NCI-H187 treated with DMSO at 0.1 percent for 48 hours (cell line): ENCODE data around the gene PBX1.

Source experiments
- DNase-seq: peaks from one replicate; lab custom pipeline; 2025; lab: John Stamatoyannopoulos, UW

The PBX1 gene

DNA sequence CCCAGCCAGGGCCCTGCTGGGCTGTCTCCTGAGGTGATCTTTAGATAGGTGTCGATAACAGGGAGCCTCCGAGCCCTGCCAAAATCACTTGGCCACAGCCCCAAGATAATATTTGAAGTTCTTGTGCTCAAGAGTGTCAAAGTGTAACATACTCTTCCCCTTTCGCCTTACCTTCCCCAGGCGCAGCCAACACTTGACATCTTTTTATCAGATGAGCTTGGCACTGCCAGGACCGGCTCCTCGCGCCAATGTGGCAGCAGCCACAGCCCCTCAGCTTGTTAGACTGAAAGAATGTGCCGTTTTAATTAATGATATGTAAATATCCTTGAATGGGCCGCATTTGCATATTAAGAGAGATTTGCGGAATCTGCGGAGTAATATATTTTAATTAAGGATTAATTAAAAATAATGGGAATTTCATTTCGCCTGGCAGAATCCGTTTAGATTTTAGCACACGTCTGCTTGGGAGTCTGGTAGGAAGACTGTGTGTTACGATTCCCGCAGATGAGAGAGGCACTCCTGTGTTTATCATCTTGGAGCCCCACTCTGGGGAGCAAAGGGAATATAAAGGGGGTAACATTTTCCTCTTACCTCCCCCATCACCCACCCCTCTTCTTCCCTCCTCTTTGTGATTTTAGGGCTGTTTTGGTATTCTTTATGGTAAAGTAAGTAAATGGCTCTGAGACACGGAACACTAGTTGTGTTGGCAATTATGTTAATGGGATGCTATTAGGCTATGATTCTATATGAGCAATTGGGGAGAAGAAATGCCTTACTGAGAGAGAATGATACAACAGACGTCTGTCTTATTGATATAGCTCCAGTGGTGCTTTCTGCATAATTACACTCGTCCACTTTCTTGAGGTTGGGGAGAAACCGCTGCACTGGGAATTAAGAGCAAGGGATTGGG is 109.8 kb downstream of the PBX1 start:
- DNase-seq, result no peak

DNA sequence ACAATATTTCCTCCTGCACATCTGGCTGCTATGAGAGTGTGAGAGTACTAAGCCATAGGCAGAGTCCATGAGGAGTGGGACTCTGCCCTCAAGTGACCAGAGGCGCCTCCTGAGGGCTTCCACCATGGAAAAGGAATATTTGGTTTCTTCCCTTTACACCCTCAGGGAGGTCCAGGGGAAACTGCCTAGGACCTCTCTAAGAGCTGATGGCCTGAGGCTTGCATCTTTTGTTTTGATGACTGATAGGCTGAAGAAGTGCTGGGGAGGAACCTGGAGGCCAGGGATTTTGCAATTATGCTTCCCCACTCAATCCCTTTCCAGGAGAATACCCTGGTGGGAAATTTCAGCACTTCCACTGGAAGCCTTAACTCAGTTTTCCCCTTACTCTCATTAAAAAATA is 111.0 kb downstream of the PBX1 start:
- no peak for DNase-seq

- DNase-seq, result no peak
Observed at GRCh38 chr1:164670786-164671185, 111.8 kb downstream of the PBX1 start.

- no peak for DNase-seq
Observed at GRCh38 chr1:164671323-164671965, 112.5 kb downstream of the PBX1 start.

- DNase-seq, result no peak
Observed at GRCh38 chr1:164671966-164672571, 113.1 kb downstream of the PBX1 start.

GRCh38 chr1:164672588-164672987 is 113.6 kb downstream of the PBX1 start:
- no peak for DNase-seq

GRCh38 chr1:164673584-164674214 is 114.7 kb downstream of the PBX1 start:
- no peak for DNase-seq

DNA sequence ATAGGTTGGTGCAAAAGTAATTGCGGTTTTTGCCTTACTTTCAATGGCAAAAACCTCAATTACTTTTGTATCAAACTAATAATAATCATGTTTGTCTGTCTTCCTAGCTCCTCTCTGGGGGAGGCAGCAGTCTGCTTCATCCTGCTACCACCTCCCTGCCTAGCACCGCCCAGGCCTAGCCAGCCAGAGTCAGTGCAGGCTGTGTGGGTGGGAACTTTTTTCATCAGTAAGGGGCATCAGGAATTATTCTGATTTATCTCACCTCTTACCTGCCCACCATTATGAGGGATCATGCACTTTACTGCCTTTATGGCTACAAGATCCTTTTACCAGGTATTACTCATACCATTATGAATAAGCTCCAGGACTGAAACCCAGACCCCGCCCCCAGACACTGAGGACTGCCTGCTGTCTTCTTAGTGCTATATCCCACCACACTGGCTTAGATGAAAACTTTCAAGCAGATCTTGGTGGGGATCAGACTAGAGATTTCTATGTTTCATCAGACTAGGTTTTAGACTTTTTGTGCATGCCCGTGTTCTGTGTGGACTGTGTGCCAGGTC is 116.4 kb downstream of the PBX1 start:
- DNase-seq, result no peak

- no peak for DNase-seq
Observed at GRCh38 chr1:164678136-164678700, 119.2 kb downstream of the PBX1 start.

- no peak for DNase-seq
Observed at GRCh38 chr1:164682570-164682969, 123.6 kb downstream of the PBX1 start.

DNA sequence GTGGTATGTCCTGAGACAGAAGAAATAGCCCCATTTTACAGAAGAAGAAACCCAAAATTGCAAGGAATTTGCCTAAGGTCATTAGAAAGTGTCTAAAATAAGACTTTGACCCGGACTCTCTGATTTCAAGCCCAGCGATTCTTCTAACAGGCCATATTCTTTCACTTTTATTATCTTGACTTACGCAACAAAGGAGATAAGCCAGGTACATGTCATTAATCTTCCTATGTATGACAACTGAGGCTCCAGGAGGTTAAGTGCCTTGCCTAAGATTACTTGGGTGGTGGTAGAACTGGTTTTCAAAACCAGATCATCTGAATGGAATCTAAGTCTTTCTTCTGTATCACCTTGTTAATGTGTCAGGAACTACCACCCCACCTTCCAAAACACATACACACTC is 124.3 kb downstream of the PBX1 start:
- DNase-seq, result no peak

DNA sequence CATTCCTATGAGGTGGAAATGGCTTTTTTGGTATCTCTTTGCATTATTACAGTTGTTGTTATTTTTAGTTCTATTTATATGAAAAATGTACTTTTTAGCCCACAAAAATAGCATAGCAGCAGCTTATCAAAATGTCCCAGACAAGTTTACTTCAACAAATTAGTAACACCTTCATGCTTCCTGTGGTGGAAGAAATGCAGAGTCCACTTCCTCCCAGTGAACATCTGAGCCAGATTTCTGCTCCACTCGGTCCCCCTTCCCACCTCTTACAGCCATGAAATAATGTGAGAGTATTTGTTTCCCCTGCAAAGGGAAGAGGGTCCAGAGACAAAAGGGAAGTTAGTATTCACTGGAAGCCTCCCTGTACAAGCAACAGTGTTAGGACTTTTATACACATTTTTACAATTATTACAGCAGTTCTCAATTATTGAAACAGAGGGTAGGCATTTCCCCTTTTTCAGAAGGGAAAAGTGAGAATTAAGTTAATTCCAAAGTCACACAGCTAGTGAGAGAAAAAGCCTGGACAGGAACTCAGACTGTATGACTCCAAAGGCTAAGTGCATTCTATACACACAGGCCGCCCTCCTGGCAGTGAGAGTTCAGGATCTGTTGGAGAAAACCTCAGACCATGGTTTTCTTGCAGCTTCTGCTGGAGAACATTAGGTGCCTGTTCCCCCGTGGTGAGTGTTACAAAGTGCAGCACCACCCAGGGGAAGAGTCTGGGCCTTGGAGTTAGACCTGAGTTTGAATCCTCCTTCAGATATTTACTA is 126.5 kb downstream of the PBX1 start:
- DNase-seq, result no peak

GRCh38 chr1:164687777-164688176 is 128.8 kb downstream of the PBX1 start:
- DNase-seq, result no peak

- no peak for DNase-seq
Observed at GRCh38 chr1:164688791-164689190, 129.8 kb downstream of the PBX1 start.

DNA sequence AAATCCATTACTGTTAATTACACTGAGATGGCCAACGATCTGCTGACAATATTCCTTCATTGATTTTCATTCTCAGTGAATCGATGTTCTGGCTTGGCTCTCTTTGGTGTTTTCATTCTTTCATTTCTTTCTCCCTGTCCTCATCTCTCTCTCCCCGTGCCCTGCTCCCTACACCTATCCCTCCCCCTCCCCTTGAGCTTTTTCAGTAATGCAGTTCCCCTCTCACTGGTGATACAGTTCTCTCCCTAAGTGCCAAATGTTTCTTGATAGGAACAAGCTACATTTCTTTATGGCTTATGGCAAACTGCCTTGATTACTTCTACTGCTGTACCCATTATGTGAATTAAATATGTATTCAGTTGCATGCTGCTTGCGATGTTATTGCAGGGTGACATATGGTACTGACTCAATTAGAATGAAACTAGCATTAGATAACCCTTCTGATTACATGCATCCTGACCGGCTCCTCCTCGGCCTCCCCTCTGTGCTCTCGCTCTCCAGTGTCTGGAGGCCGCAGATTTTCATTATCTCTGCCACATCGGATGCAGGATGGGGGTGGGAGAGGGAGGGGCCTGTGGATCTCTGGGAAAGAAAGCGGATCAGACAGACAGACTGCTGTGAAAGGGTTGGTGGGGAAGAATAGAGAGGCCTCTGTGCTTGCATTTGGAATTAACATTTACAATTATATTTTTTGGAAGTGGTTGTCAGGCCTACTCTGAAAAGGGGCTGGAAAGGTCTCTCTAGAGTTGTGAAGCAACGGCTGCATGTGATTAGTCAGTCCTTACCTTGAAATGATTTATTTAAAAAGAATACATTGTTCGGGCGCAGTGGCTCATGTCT is 130.9 kb downstream of the PBX1 start:
- DNase-seq, result no peak

DNA sequence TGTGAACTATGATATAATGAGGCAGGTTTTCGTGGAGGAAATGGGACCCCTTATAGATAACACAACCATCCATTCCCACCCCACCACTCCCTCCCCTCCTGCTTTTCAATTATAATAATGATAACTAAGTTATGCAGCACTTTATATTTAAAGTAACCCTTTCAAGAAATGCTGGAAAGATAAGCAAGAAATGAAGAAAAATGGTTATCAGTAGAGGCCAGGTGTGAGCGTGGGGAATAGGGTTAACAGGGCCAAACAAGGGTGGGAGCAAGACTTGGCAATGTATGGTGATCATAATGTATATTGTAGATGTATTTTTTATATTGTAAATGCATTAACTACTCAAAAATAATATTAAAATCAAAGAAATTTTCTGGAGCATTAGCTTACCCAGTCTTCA is 133.4 kb downstream of the PBX1 start:
- no peak for DNase-seq

DNA sequence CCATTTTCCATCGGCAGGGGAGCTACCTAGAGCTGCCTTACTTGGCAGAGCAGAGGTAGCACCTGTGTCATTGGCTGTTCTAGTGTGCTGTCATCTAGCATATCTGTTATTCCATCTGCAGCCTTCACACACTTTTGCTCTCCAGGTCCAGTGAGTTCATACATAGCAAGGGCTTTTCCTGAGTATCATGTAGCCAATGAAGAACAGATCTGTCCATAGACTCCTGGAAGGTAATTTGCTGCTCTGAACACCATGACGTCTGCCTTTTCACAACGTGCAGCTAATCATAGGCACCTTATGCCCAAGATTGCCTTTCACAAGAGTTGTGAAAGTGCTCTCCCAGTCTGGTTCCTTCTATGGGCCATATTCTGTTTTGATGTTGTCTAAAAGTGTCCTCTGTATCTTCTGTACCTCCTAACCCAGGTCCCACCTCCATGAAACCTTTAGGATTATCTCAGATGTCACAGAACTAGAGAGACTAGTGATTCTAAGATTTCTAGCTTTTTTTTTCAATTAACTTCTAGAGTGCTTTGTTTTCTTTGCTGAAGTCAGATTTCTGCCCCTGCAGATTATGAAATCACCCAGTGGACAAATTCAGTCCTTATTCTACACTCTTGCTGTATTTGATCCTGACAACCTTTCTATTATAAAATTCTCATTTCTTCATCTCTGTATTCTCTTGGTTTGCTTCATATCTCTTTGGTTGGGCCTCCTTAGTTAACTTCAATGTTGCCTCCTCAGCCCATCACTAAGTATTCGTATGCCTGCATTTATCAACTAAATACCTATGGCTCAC is 134.8 kb downstream of the PBX1 start:
- DNase-seq, result no peak

DNA sequence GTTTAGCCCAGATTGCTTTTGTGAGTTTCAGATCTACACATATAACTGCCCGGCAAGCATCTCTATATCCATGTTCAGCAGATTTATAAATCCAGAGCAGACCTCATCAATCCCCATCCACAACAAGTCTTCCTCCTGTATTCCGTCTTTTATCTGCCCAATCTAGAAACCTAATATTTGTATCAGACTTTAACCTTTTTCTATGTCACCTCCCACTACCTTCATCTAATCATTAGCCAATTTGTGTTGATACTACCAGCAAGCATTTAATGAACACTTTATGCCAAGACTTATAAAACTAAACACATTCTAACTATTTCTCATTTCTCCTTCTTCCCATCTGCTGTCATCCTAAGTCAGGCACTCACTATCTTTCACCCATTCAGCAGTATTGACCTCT is 135.5 kb downstream of the PBX1 start:
- no peak for DNase-seq

GRCh38 chr1:164695956-164696665 is 137.1 kb downstream of the PBX1 start:
- DNase-seq, result no peak
